ENCODE data around the gene TNFRSF18.
A peak's percentile ranks its signal among the peaks of the same experiment; 100 is the strongest.

Gene TNFRSF18

DNA sequence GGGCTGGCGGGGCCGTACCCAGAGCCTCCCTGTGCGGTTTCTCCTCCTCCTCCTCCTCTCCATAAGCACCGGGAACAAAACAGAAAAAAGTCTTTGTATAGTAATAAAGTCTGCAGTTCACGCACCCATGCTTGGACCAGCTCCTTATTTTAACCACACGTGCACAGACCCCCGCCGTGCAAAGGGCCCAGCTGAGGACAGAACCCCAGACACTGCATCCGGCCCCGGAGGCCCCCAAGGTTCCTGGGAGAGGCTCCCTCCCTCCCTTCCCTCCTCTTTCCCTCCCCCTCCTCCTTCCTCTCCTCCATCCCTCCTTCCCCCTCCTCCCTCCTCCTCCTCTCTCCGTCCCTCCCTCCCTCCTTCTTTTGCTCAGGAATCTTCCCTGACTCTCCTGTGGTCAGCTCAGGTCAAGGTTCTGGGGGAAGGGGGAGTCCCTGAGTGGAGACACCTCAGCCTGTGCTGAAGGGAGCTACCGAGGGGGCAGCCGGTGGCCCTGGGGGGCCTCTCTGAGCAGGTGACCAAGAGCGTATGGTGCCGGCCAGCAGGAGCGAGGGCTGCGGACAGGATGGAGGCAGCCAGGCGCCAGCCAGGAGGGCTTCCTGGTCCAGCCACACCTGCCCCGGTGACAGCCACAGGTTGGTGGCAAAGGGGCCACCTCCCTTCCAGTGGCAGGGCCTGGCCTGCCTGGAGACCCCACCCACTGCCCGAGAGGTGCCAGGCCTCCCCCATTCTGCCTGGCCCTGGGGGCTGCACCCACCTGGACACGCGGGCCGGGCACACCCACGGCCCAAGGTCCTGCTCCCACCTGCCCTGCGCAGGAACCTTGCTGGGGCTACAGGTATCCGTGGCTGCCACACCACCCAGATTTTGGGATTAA, 35.9 kb downstream of the TNFRSF18 start:
- Histone ChIP-seq H3K4me1 (ENCODE audit: control insufficient read depth, insufficient read depth, low read length) (peaks cover 19% of the 10 kb centered on the region; the same call in 1 of the 2 replicates), H3K27me3 (ENCODE audit: control insufficient read depth, insufficient read depth, low read length) (peaks cover 2% of the 10 kb centered on the region; the same call in 1 of the 2 replicates), H3K4me3 (ENCODE audit: low read depth, low read length) (no peak overlapping the region), H3K27ac (ENCODE audit: low read depth, low read length) (no peak overlapping the region), H3K9ac (ENCODE audit: low read length) (no peak overlapping the region), H3K36me3 (ENCODE audit: control insufficient read depth, insufficient read depth, low read length) (no peaks in the 10 kb centered on the region), H3K9me3 (ENCODE audit: control insufficient read depth, insufficient read depth, low read depth, low read length) (peaks cover 3% of the 10 kb centered on the region; the same call in 1 of the 2 replicates)

GRCh38 chr1:1169429-1170214, 36.8 kb downstream of the TNFRSF18 start:
- Histone ChIP-seq H3K9me3 (ENCODE audit: control insufficient read depth, insufficient read depth, low read depth, low read length) (no peaks in the 10 kb centered on the region), H3K4me3 (ENCODE audit: low read depth, low read length) (no peak overlapping the region), H3K27ac (ENCODE audit: low read depth, low read length) (no peak overlapping the region), H3K9ac (ENCODE audit: low read length) (no peak overlapping the region), H3K4me1 (ENCODE audit: control insufficient read depth, insufficient read depth, low read length) (peaks cover 27% of the 10 kb centered on the region), H3K36me3 (ENCODE audit: control insufficient read depth, insufficient read depth, low read length) (no peaks in the 10 kb centered on the region), H3K27me3 (ENCODE audit: control insufficient read depth, insufficient read depth, low read length) (no peaks in the 10 kb centered on the region; the same call in 1 of the 2 replicates)

DNA sequence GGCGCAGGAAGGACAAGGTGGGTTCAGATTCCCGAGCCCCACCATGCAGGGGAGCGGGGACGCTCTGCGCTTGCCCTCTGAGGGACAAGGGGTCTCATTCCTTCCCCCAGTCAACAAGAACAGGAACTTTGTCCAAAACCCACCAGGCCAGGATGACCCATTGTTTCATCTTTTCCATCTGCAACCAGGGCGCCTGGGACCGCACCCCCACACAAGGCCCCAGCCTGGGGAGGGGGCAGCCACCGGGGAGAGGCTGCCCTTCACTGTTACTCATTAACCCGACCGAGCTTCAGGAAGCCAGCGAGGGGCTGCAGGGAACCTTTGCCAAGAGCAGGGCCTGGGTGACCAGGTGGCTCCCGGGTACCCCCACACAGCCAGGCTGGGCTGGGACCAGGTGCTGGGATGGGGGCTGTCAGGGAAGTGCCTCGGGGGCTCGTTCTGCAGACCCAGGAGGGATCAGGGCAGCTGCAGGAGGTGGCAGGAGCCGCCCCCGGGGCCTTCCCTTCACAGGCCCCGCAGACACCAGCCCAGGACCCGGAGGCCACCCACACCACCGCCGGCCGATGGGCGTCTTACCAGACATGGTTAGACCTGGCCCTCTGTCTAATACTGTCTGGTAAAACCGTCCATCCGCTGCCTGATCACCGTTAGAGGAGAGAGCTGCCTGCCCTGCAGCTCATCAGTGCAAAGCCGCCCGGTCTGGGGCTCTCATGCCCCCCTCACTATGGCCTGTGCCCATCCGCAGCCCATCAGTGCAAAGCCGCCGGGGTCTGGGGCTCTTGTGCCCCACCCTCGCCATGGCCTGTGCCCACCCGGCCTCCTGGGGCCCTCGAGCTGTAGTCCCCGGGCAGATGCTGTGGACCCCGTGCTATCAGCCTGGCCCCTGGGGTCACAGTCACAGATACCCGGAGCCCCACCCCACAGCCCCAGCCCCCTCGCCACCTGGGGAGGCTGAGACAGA, 37.7 kb downstream of the TNFRSF18 start:
- no peak overlapping the region for H3K4me3 ChIP-seq (ENCODE audit: low read depth, low read length)
- no peaks in the 10 kb centered on the region for H3K36me3 ChIP-seq (ENCODE audit: control insufficient read depth, insufficient read depth, low read length)
- no peak overlapping the region for H3K27ac ChIP-seq (ENCODE audit: low read depth, low read length)
- H3K4me1 ChIP-seq (ENCODE audit: control insufficient read depth, insufficient read depth, low read length) = peaks cover 35% of the 10 kb centered on the region
- no peaks in the 10 kb centered on the region for H3K9me3 ChIP-seq (ENCODE audit: control insufficient read depth, insufficient read depth, low read depth, low read length)
- H3K9ac ChIP-seq (ENCODE audit: low read length) = no peak overlapping the region
- peaks cover 4% of the 10 kb centered on the region; the same call in 1 of the 2 replicates for H3K27me3 ChIP-seq (ENCODE audit: control insufficient read depth, insufficient read depth, low read length)

- Histone ChIP-seq H3K4me1 (ENCODE audit: control insufficient read depth, insufficient read depth, low read length) (peaks cover 33% of the 10 kb centered on the region), H3K27me3 (ENCODE audit: control insufficient read depth, insufficient read depth, low read length) (peaks cover 4% of the 10 kb centered on the region; the same call in 1 of the 2 replicates), H3K36me3 (ENCODE audit: control insufficient read depth, insufficient read depth, low read length) (no peaks in the 10 kb centered on the region), H3K4me3 (ENCODE audit: low read depth, low read length) (no peak overlapping the region), H3K9ac (ENCODE audit: low read length) (no peak overlapping the region), H3K9me3 (ENCODE audit: control insufficient read depth, insufficient read depth, low read depth, low read length) (no peaks in the 10 kb centered on the region), H3K27ac (ENCODE audit: low read depth, low read length) (no peak overlapping the region)
Measured at GRCh38 chr1:1167841-1168450, 38.4 kb downstream of the TNFRSF18 start.

GRCh38 chr1:1167398-1167821, 39.0 kb downstream of the TNFRSF18 start:
- Histone ChIP-seq H3K27ac (ENCODE audit: low read depth, low read length) (no peak overlapping the region), H3K4me1 (ENCODE audit: control insufficient read depth, insufficient read depth, low read length) (peaks cover 36% of the 10 kb centered on the region), H3K27me3 (ENCODE audit: control insufficient read depth, insufficient read depth, low read length) (peaks cover 4% of the 10 kb centered on the region; the same call in 1 of the 2 replicates), H3K9me3 (ENCODE audit: control insufficient read depth, insufficient read depth, low read depth, low read length) (no peaks in the 10 kb centered on the region), H3K9ac (ENCODE audit: low read length) (no peak overlapping the region), H3K36me3 (ENCODE audit: control insufficient read depth, insufficient read depth, low read length) (no peaks in the 10 kb centered on the region), H3K4me3 (ENCODE audit: low read depth, low read length) (no peak overlapping the region)

GRCh38 chr1:1166642-1167397, 39.6 kb downstream of the TNFRSF18 start:
- peaks cover 40% of the 10 kb centered on the region for H3K4me1 ChIP-seq (ENCODE audit: control insufficient read depth, insufficient read depth, low read length)
- H3K36me3 ChIP-seq (ENCODE audit: control insufficient read depth, insufficient read depth, low read length) = no peaks in the 10 kb centered on the region
- no peak overlapping the region for H3K27ac ChIP-seq (ENCODE audit: low read depth, low read length)
- H3K9ac ChIP-seq (ENCODE audit: low read length) = no peak overlapping the region
- no peak overlapping the region for H3K4me3 ChIP-seq (ENCODE audit: low read depth, low read length)
- peaks cover 4% of the 10 kb centered on the region; the same call in 1 of the 2 replicates for H3K27me3 ChIP-seq (ENCODE audit: control insufficient read depth, insufficient read depth, low read length)
- H3K9me3 ChIP-seq (ENCODE audit: control insufficient read depth, insufficient read depth, low read depth, low read length) = no peaks in the 10 kb centered on the region

DNA sequence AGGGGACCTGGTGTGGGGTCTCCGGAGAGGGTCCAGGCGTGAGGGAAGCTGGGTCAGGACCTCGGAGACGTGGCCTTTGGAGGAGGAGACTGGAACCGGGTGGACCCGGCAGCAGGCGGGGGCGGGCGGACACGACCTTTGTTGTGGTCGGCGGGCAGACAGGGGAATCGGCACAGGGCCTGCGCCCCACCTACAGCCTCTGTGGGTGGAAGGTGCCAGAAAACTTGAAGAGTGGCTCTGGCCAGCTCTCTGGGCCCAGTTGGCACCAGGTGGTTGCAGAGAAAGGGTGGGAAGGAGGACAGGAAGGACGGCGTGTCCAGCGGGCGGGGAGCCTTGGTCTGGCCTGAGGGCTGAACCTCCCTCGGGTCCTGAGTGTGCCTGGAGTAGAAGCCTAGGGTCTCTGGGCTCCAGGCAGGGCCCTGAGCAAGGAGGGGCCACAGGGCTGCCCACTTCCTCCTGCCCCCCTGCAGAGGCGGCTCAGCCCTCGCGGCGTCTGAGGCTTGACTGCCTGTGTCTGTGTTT, 40.4 kb downstream of the TNFRSF18 start:
- peaks cover 4% of the 10 kb centered on the region; the same call in 1 of the 2 replicates for H3K27me3 ChIP-seq (ENCODE audit: control insufficient read depth, insufficient read depth, low read length)
- peaks cover 40% of the 10 kb centered on the region for H3K4me1 ChIP-seq (ENCODE audit: control insufficient read depth, insufficient read depth, low read length)
- H3K9me3 ChIP-seq (ENCODE audit: control insufficient read depth, insufficient read depth, low read depth, low read length) = no peaks in the 10 kb centered on the region
- H3K27ac ChIP-seq (ENCODE audit: low read depth, low read length) = no peak overlapping the region
- no peak overlapping the region for H3K9ac ChIP-seq (ENCODE audit: low read length)
- no peaks in the 10 kb centered on the region for H3K36me3 ChIP-seq (ENCODE audit: control insufficient read depth, insufficient read depth, low read length)
- H3K4me3 ChIP-seq (ENCODE audit: low read depth, low read length) = no peak overlapping the region

- no peaks in the 10 kb centered on the region for H3K9me3 ChIP-seq (ENCODE audit: control insufficient read depth, insufficient read depth, low read depth, low read length)
- no peak overlapping the region for H3K4me3 ChIP-seq (ENCODE audit: low read depth, low read length)
- H3K4me1 ChIP-seq (ENCODE audit: control insufficient read depth, insufficient read depth, low read length) = peaks cover 40% of the 10 kb centered on the region
- peaks cover 4% of the 10 kb centered on the region; the same call in 1 of the 2 replicates for H3K27me3 ChIP-seq (ENCODE audit: control insufficient read depth, insufficient read depth, low read length)
- no peaks in the 10 kb centered on the region for H3K36me3 ChIP-seq (ENCODE audit: control insufficient read depth, insufficient read depth, low read length)
- no peak overlapping the region for H3K27ac ChIP-seq (ENCODE audit: low read depth, low read length)
- H3K9ac ChIP-seq (ENCODE audit: low read length) = no peak overlapping the region
Measured at GRCh38 chr1:1165485-1165884, 40.9 kb downstream of the TNFRSF18 start.

GRCh38 chr1:1164701-1165451, 41.5 kb downstream of the TNFRSF18 start:
- Histone ChIP-seq H3K27ac (ENCODE audit: low read depth, low read length) (peak overlapping the region; percentile 47; the same call in 1 of the 2 replicates), H3K9ac (ENCODE audit: low read length) (no peak overlapping the region)

More at GRCh38 chr1:1164701-1165451, 41.5 kb downstream of the TNFRSF18 start:
- Histone ChIP-seq H3K4me1 (ENCODE audit: control insufficient read depth, insufficient read depth, low read length) (peaks cover 37% of the 10 kb centered on the region), H3K36me3 (ENCODE audit: control insufficient read depth, insufficient read depth, low read length) (no peaks in the 10 kb centered on the region), H3K4me3 (ENCODE audit: low read depth, low read length) (0 out of 2 replicates have a peak overlapping the region, but pooled peaks have one; percentile 25), H3K9me3 (ENCODE audit: control insufficient read depth, insufficient read depth, low read depth, low read length) (no peaks in the 10 kb centered on the region), H3K27me3 (ENCODE audit: control insufficient read depth, insufficient read depth, low read length) (peaks cover 4% of the 10 kb centered on the region; the same call in 1 of the 2 replicates)

Measured in HUES6 (cell line).